NCI-H345 treated with DMSO at 0.1 percent for 48 hours (cell line): ENCODE measurements around the gene MYO9A.
"Not testable (repeated sequence)": the region's sequence is repeated elsewhere in the genome, so short reads cannot be mapped to it uniquely, and the experiment has no call there.

Experiments used
- DNase-seq: peaks from one replicate; lab custom pipeline; 2025; ENCODE audit not compliant: unreplicated experiment; lab: John Stamatoyannopoulos, UW

The MYO9A gene

GRCh38 chr15:72099155-72099554 lies 18.8 kb downstream of the MYO9A start:
- DNase-seq, result no peak

GRCh38 chr15:72098040-72098439 lies 19.9 kb downstream of the MYO9A start:
- DNase-seq, result no peak

- no peak for DNase-seq
Observed at GRCh38 chr15:72096796-72097195, 21.2 kb downstream of the MYO9A start.

- DNase-seq, result no peak
Observed at GRCh38 chr15:72092691-72093090, 25.3 kb downstream of the MYO9A start.

GRCh38 chr15:72092006-72092405 lies 25.9 kb downstream of the MYO9A start:
- DNase-seq, result no peak

- DNase-seq, result no peak
Observed at GRCh38 chr15:72086920-72087648, 30.9 kb downstream of the MYO9A start.

- no peak for DNase-seq
Observed at GRCh38 chr15:72086010-72086697, 31.8 kb downstream of the MYO9A start.

GRCh38 chr15:72082176-72082575 lies 35.8 kb downstream of the MYO9A start:
- DNase-seq, result no peak

- no peak for DNase-seq
Observed at GRCh38 chr15:72078887-72079286, 39.1 kb downstream of the MYO9A start.

GRCh38 chr15:72077950-72078349 lies 40.0 kb downstream of the MYO9A start:
- DNase-seq, result no peak

GRCh38 chr15:72074335-72075060 lies 43.5 kb downstream of the MYO9A start:
- no peak for DNase-seq

GRCh38 chr15:72071448-72071825 lies 46.5 kb downstream of the MYO9A start:
- DNase-seq, result not testable (repeated sequence)

GRCh38 chr15:72070817-72071447 lies 47.0 kb downstream of the MYO9A start:
- no peak for DNase-seq

GRCh38 chr15:72068856-72069255 lies 49.1 kb downstream of the MYO9A start:
- no peak for DNase-seq

- no peak for DNase-seq
Observed at GRCh38 chr15:72065801-72066200, 52.1 kb downstream of the MYO9A start.

GRCh38 chr15:72063186-72063585 lies 54.8 kb downstream of the MYO9A start:
- no peak for DNase-seq

- no peak for DNase-seq
Observed at GRCh38 chr15:72062319-72062718, 55.6 kb downstream of the MYO9A start.

GRCh38 chr15:72060687-72061250 lies 57.2 kb downstream of the MYO9A start:
- DNase-seq, result no peak

- no peak for DNase-seq
Observed at GRCh38 chr15:72058585-72058984, 59.4 kb downstream of the MYO9A start.

- DNase-seq, result no peak
Observed at GRCh38 chr15:72057548-72058091, 60.3 kb downstream of the MYO9A start.

GRCh38 chr15:72056217-72056616 lies 61.7 kb downstream of the MYO9A start:
- DNase-seq, result not testable (repeated sequence)
